Activated T-helper 9 cell treated with anti-CD3 and anti-CD28 coated beads, Interleukin-2, amount 50 U/mL, for 16 hours (primary cell): ENCODE data around the gene DRAXIN.
A peak's percentile ranks its signal among the peaks of the same experiment; 100 is the strongest.

Source experiments
- DNase-seq: peaks from one replicate; pipeline ENCODE4 v3.0.0-alpha.2; 2020; ENCODE audit warnings: low read depth

The DRAXIN gene

GRCh38 chr1:11685210-11685752 is 6.2 kb upstream of the DRAXIN start:
- no peak for DNase-seq

- DNase-seq, result no peak
These were observed 3.0 kb upstream of the DRAXIN start for GRCh38 chr1:11688506-11688905.

- no peak for DNase-seq
These were observed 861 bp upstream of the DRAXIN start for GRCh38 chr1:11690397-11691301.

- DNase-seq, result no peak
These were observed 610 bp downstream of the DRAXIN start for GRCh38 chr1:11691928-11692711.

- DNase-seq, result peak; percentile 19
These were observed 1.6 kb downstream of the DRAXIN start for GRCh38 chr1:11693024-11693590.

GRCh38 chr1:11693917-11694316 is 2.4 kb downstream of the DRAXIN start:
- DNase-seq, result no peak

GRCh38 chr1:11695861-11696260 is 4.4 kb downstream of the DRAXIN start:
- no peak for DNase-seq

GRCh38 chr1:11697188-11697892 is 5.8 kb downstream of the DRAXIN start:
- DNase-seq, result no peak

GRCh38 chr1:11697893-11698210 is 6.3 kb downstream of the DRAXIN start:
- DNase-seq, result no peak

GRCh38 chr1:11700601-11701467 is 9.3 kb downstream of the DRAXIN start:
- no peak for DNase-seq

GRCh38 chr1:11701551-11701961 is 10.0 kb downstream of the DRAXIN start:
- no peak for DNase-seq

GRCh38 chr1:11701981-11702803 is 10.7 kb downstream of the DRAXIN start:
- no peak for DNase-seq

GRCh38 chr1:11703357-11704193 is 12.1 kb downstream of the DRAXIN start:
- DNase-seq, result no peak

GRCh38 chr1:11704194-11704529 is 12.7 kb downstream of the DRAXIN start:
- DNase-seq, result no peak

- DNase-seq, result no peak
These were observed 13.4 kb downstream of the DRAXIN start for GRCh38 chr1:11704691-11705475.

GRCh38 chr1:11705596-11705995 is 14.1 kb downstream of the DRAXIN start:
- DNase-seq, result no peak

- no peak for DNase-seq
These were observed 14.8 kb downstream of the DRAXIN start for GRCh38 chr1:11706292-11706691.

- DNase-seq, result no peak
These were observed 16.2 kb downstream of the DRAXIN start for GRCh38 chr1:11707621-11708276.
